ENCODE data around the gene CCZ1.
"Not testable (repeated sequence)": the region's sequence is repeated elsewhere in the genome, so short reads cannot be mapped to it uniquely, and the experiment has no call there.

CCZ1 gene

DNA sequence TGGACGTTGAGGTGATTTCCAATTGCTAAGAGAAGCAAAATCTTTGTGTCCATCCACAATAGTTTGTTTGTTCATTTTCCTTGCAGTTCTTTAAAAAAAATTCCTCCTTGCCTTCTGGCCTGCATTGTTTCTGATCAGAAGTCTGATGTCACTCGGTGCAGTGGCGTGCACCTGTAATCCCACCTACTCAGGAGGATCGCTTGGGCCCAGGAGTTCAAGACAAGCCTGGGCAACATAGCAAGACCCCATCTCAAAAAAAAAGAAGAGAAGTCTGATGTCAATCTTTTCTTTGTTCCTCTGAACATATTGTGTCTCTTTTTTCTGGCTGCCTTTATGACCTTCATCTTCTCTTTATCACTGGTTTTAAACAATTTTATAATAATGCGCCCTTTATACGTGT is 31.5 kb upstream of the CCZ1 start:
- no peaks in the 10 kb centered on the region for H3K79me2 ChIP-seq
- H3K36me3 ChIP-seq (ENCODE audit: control insufficient read depth, insufficient read depth, low read length), result no peaks in the 10 kb centered on the region

DNA sequence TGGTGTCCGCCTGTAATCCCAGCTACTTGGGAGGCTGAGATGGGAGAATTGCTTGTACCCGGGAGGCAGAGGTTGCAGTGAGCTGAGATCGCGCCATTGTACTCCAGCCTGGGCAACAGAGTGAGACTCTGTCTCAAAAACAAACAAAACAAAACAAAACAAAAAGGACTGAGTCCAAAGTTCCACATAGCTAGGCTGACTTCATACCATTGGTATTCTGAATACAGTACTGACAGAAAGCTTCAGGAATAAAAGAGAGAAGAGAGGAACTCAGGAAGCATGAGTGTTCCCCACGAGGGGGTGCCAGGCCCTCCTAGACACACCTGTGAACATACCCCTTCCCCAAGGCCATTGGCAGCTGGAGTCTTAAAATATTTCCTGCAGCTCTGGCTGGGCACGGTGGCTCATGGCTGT is 29.6 kb upstream of the CCZ1 start:
- H3K4me2 ChIP-seq (ENCODE audit: low read length); H3K36me3 ChIP-seq (ENCODE audit: control insufficient read depth, insufficient read depth, low read length); H3K4me1 ChIP-seq; H3K4me3 ChIP-seq (ENCODE audit: low read depth, low read length); H3K79me2 ChIP-seq; H2AFZ ChIP-seq; H3K9me3 ChIP-seq (ENCODE audit: control insufficient read depth, low read length); H3K27ac ChIP-seq; H3K9ac ChIP-seq; H3K27me3 ChIP-seq (ENCODE audit: control insufficient read depth, insufficient read depth, low read length): not testable (repeated sequence)

More for the DNA sequence above, 31.5 kb upstream of the CCZ1 start:
- H3K27me3 ChIP-seq (ENCODE audit: control insufficient read depth, insufficient read depth, low read length), result no peaks in the 10 kb centered on the region
- no peaks in the 10 kb centered on the region for H3K9me3 ChIP-seq (ENCODE audit: control insufficient read depth, low read length)
- H3K4me2 ChIP-seq (ENCODE audit: low read length), result no peak overlapping the region
- no peak overlapping the region for H3K9ac ChIP-seq
- no peak overlapping the region for H2AFZ ChIP-seq
- TF ChIP-seq, protein P1, sequence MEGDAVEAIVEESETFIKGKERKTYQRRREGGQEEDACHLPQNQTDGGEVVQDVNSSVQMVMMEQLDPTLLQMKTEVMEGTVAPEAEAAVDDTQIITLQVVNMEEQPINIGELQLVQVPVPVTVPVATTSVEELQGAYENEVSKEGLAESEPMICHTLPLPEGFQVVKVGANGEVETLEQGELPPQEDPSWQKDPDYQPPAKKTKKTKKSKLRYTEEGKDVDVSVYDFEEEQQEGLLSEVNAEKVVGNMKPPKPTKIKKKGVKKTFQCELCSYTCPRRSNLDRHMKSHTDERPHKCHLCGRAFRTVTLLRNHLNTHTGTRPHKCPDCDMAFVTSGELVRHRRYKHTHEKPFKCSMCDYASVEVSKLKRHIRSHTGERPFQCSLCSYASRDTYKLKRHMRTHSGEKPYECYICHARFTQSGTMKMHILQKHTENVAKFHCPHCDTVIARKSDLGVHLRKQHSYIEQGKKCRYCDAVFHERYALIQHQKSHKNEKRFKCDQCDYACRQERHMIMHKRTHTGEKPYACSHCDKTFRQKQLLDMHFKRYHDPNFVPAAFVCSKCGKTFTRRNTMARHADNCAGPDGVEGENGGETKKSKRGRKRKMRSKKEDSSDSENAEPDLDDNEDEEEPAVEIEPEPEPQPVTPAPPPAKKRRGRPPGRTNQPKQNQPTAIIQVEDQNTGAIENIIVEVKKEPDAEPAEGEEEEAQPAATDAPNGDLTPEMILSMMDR (IDR thresholded peaks at IDR 0.05), result no peak
- no peak overlapping the region for H3K27ac ChIP-seq
- H3K4me1 ChIP-seq, result no peaks in the 10 kb centered on the region
- H3K4me3 ChIP-seq (ENCODE audit: low read depth, low read length), result no peak overlapping the region

DNA sequence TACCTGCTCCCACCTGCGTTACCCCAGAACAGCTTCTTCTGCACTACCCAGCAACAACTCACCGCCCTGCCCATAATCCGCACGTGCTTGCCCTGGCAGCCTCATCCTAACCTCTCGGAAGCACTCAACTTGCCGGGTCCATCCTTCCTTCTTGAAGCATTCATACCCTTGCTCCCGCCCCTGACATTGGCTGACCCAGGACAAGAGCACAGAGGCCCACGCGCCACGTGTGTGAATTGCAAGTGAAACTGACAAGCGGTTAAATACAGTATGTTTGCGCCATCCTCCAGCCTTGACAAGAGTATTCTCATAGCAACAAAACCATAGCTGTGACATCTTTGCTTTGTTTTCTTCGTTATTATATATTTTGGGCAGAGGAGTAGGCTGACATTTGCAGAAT is 28.8 kb upstream of the CCZ1 start:
- H3K27ac ChIP-seq, result no peak overlapping the region
- H2AFZ ChIP-seq, result no peak overlapping the region
- no peak overlapping the region for H3K4me3 ChIP-seq (ENCODE audit: low read depth, low read length)
- H3K4me1 ChIP-seq, result no peaks in the 10 kb centered on the region
- H3K9me3 ChIP-seq (ENCODE audit: control insufficient read depth, low read length), result no peaks in the 10 kb centered on the region
- H3K9ac ChIP-seq, result no peak overlapping the region
- no peaks in the 10 kb centered on the region for H3K36me3 ChIP-seq (ENCODE audit: control insufficient read depth, insufficient read depth, low read length)
- no peaks in the 10 kb centered on the region for H3K79me2 ChIP-seq
- TF ChIP-seq, protein P1 (IDR thresholded peaks at IDR 0.05), result no peak
- H3K27me3 ChIP-seq (ENCODE audit: control insufficient read depth, insufficient read depth, low read length), result no peaks in the 10 kb centered on the region
- no peak overlapping the region for H3K4me2 ChIP-seq (ENCODE audit: low read length)

DNA sequence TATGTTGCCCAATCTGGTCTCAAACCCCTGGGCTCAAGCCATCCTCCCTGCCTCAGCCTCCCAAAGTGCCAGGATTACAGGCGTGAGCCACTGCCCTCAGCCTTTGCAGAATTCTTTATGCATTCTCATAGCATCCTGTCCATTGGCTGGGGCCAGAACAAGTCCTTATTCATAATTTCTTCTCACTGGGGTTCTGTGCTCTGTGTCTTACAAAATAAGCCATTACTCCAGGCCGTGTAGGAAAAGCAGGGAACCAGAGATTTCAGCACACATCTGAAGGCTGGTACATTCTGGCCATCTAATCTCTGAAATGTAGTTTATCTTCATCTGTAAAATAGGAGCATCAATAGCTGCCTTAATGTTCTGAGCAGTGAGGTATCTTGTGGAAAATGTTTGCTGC is 28.2 kb upstream of the CCZ1 start:
- Histone ChIP-seq H3K9me3 (ENCODE audit: control insufficient read depth, low read length) (no peaks in the 10 kb centered on the region), H3K4me2 (ENCODE audit: low read length) (no peak overlapping the region), H3K79me2 (no peaks in the 10 kb centered on the region), H2AFZ (no peak overlapping the region), H3K9ac (no peak overlapping the region), H3K27ac (no peak overlapping the region), H3K36me3 (ENCODE audit: control insufficient read depth, insufficient read depth, low read length) (no peaks in the 10 kb centered on the region), H3K27me3 (ENCODE audit: control insufficient read depth, insufficient read depth, low read length) (no peaks in the 10 kb centered on the region), H3K4me3 (ENCODE audit: low read depth, low read length) (no peak overlapping the region), H3K4me1 (no peaks in the 10 kb centered on the region)
- TF ChIP-seq, protein P1 (IDR thresholded peaks at IDR 0.05), result no peak

DNA sequence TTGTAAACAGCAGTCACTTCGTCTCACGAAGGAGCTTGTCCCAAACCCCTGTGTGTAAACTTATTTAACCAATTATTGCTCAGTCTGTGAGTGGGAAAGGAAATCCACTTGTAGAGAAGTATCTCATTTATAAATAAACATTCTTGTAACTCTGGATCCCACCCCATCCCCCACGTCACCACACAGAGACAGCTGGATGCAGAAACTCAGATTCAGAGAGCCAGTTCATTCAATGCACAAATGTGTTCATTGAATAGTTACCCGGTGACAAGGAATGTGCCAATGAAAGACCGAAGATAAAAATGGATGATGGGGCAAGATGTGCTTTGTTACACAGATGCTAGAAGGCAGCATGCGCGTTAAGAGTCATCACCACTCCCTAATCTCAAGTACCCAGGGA is 26.2 kb upstream of the CCZ1 start:
- no peak overlapping the region for H3K4me2 ChIP-seq (ENCODE audit: low read length)
- H3K4me3 ChIP-seq (ENCODE audit: low read depth, low read length), result no peak overlapping the region
- no peak overlapping the region for H3K9ac ChIP-seq
- H3K79me2 ChIP-seq, result no peaks in the 10 kb centered on the region
- no peak overlapping the region for H3K27ac ChIP-seq
- no peaks in the 10 kb centered on the region for H3K9me3 ChIP-seq (ENCODE audit: control insufficient read depth, low read length)
- H3K36me3 ChIP-seq (ENCODE audit: control insufficient read depth, insufficient read depth, low read length), result no peaks in the 10 kb centered on the region
- H3K27me3 ChIP-seq (ENCODE audit: control insufficient read depth, insufficient read depth, low read length), result no peaks in the 10 kb centered on the region
- no peak overlapping the region for H2AFZ ChIP-seq
- H3K4me1 ChIP-seq, result no peaks in the 10 kb centered on the region
- TF ChIP-seq, protein P1 (IDR thresholded peaks at IDR 0.05), result no peak

DNA sequence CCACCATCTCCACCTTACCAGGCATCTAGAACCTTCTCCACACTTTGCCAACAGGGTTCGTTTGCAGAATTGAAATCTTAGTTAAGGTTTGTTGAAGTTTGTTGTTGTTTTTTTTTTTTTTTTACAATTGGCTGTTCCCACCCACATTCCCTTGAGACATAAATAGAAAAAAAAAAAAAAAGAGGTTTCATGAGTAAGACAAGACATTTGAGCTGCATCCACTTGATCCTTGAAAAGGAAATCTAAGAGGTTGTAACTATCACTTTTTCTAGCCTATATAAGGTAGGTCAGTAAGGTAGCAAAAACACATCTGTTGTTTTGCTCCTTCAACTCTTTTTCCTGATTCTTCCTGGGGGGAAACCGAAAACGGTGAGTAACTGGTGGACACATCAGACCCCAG is 18.9 kb upstream of the CCZ1 start:
- not testable (repeated sequence) for H3K9me3 ChIP-seq (ENCODE audit: control insufficient read depth, low read length); H3K79me2 ChIP-seq; H3K27me3 ChIP-seq (ENCODE audit: control insufficient read depth, insufficient read depth, low read length); H3K9ac ChIP-seq; H3K36me3 ChIP-seq (ENCODE audit: control insufficient read depth, insufficient read depth, low read length); H3K4me1 ChIP-seq; H3K4me3 ChIP-seq (ENCODE audit: low read depth, low read length); H3K27ac ChIP-seq; H3K4me2 ChIP-seq (ENCODE audit: low read length); H2AFZ ChIP-seq

DNA sequence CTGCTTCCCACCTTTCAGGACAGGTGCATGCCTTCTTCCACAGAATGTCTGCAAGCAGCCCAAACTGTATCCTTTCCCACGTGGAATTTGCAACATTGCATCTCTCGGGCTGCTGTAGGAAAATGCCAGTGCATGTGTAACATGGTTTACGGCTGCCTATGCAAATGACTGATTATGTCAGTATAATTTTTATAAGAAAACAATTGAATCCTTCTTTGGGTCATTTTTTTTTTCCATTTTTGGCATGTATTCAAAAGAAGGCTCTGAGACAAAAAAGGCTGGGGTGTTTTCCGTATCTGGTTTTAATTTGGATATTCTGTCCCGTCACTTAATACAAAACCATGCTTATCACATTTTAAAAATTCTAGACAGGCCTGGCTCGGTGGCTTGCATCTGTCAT is 18.4 kb upstream of the CCZ1 start:
- not testable (repeated sequence) for H3K4me1 ChIP-seq; H3K27me3 ChIP-seq (ENCODE audit: control insufficient read depth, insufficient read depth, low read length); H3K4me2 ChIP-seq (ENCODE audit: low read length); H3K27ac ChIP-seq; H3K9me3 ChIP-seq (ENCODE audit: control insufficient read depth, low read length); H3K4me3 ChIP-seq (ENCODE audit: low read depth, low read length); H3K36me3 ChIP-seq (ENCODE audit: control insufficient read depth, insufficient read depth, low read length); H2AFZ ChIP-seq; H3K79me2 ChIP-seq; H3K9ac ChIP-seq

DNA sequence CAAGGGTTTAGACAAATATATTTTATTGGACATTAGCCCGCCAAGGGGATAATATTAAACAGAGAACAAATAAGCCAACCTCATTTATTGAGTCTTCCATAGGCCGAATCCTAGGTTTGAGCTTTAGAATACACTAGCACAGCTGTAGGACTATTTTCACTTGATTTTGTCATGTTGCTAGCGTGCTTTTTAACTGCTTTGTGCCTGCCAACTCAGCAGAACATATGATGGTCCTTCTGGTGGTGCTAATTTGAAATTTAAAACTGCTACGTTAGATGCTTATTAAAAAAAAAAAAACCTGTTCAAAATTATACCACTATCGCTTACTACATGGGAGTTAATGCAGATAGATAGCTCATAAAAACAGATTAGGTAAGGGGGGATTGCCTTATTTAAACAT is 14.1 kb upstream of the CCZ1 start:
- not testable (repeated sequence) for H3K79me2 ChIP-seq; H3K4me2 ChIP-seq (ENCODE audit: low read length); H3K4me3 ChIP-seq (ENCODE audit: low read depth, low read length); H3K36me3 ChIP-seq (ENCODE audit: control insufficient read depth, insufficient read depth, low read length); H3K27ac ChIP-seq; H3K27me3 ChIP-seq (ENCODE audit: control insufficient read depth, insufficient read depth, low read length); H3K9ac ChIP-seq; H3K4me1 ChIP-seq; H2AFZ ChIP-seq; H3K9me3 ChIP-seq (ENCODE audit: control insufficient read depth, low read length)
